Measurements from ENCODE around the gene ZNF831.

- TF ChIP-seq, protein P1, sequence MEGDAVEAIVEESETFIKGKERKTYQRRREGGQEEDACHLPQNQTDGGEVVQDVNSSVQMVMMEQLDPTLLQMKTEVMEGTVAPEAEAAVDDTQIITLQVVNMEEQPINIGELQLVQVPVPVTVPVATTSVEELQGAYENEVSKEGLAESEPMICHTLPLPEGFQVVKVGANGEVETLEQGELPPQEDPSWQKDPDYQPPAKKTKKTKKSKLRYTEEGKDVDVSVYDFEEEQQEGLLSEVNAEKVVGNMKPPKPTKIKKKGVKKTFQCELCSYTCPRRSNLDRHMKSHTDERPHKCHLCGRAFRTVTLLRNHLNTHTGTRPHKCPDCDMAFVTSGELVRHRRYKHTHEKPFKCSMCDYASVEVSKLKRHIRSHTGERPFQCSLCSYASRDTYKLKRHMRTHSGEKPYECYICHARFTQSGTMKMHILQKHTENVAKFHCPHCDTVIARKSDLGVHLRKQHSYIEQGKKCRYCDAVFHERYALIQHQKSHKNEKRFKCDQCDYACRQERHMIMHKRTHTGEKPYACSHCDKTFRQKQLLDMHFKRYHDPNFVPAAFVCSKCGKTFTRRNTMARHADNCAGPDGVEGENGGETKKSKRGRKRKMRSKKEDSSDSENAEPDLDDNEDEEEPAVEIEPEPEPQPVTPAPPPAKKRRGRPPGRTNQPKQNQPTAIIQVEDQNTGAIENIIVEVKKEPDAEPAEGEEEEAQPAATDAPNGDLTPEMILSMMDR (IDR thresholded peaks at IDR 0.05) = peak; percentile 92 to 99 (median 97)
- no peak for TF ChIP-seq POLR2A (IDR thresholded peaks at IDR 0.05)
Observed at GRCh38 chr20:59222253-59223181, 58.9 kb downstream of the ZNF831 start.

Measured in heart left ventricle (tissue), 13 donors.